ENCODE data around the gene FAM25G. TPM values are rescaled to one million over a fixed set of nuclear protein-coding genes. Genes with fewer than 3 reads are reported as not detected.

FAM25G gene
- total and polyA plus RNA-seq, 2 donors (not counting 3 experiments of a cell fraction or from before 2014, with no cell fraction given): not detected

- Histone ChIP-seq H3K27me3 (ENCODE audit: control insufficient read depth in 2 of 2, insufficient read depth in 2 of 2, low read length in 2 of 2) (no peaks in the 10 kb centered on the region), H3K79me2 (ENCODE audit: control insufficient read depth, insufficient read depth, low read length) (no peaks in the 10 kb centered on the region), H3K9me1 (replicated peaks; ENCODE audit: control insufficient read depth, extremely low read depth, insufficient read depth, low read length) (no peaks in the 10 kb centered on the region), H3K9ac (replicated peaks; ENCODE audit: extremely low read depth, insufficient read depth, low read length) (no peak overlapping the region), H3K4me3 (replicated peaks in 1 of 3; ENCODE audit: insufficient read depth in 1 of 3, low read depth in 1 of 3, low read length in 3 of 3) (no peak overlapping the region), H3K27ac (ENCODE audit: insufficient read depth, low read depth, low read length) (no peak overlapping the region), H3K36me3 (ENCODE audit: control insufficient read depth in 2 of 2, extremely low read depth in 1 of 2, insufficient read depth in 2 of 2, low read length in 2 of 2) (no peaks in the 10 kb centered on the region), H2AFZ (ENCODE audit: low read depth, low read length) (no peak overlapping the region), H3K9me3 (replicated peaks; ENCODE audit: control insufficient read depth, insufficient read depth, low read length) (no peaks in the 10 kb centered on the region), H3K4me2 (ENCODE audit: insufficient read depth, low read length) (no peak overlapping the region), H4K20me1 (replicated peaks; ENCODE audit: control insufficient read depth, extremely low read depth, insufficient read depth, low read length) (no peaks in the 10 kb centered on the region), H3K4me1 (ENCODE audit: control insufficient read depth, extremely low read depth, insufficient read depth, low read length) (no peaks in the 10 kb centered on the region)
- FAIRE-seq (no peak), DNase-seq (ENCODE audit: low read depth, low spot score) (no peak)
- CTCF ChIA-PET: no interaction called here
- intact Hi-C loops (cut with micrococcal nuclease): no loop called here
- BruUV-seq (replicated peaks): no TSS peak
- TF ChIP-seq MAX (IDR thresholded peaks at IDR 0.05; ENCODE audit: insufficient read depth, insufficient read length) (no peak), GATA2 (IDR thresholded peaks at IDR 0.05; ENCODE audit: insufficient read depth, insufficient read length, low read depth, low read length) (no peak), EZH2 (IDR thresholded peaks at IDR 0.05; ENCODE audit: borderline replicate concordance, low read depth, low read length, severe bottlenecking) (no peak), POLR2A (IDR thresholded peaks at IDR 0.05; ENCODE audit: low read depth, low read length) (no peak), POLR2AphosphoS5 (IDR thresholded peaks at IDR 0.05; ENCODE audit: insufficient read depth, low read depth, low read length) (no peak), FOS (IDR thresholded peaks at IDR 0.05; ENCODE audit: borderline replicate concordance, insufficient read depth, low read length) (no peak), JUN (IDR thresholded peaks at IDR 0.05; ENCODE audit: borderline replicate concordance, insufficient read depth, insufficient read length, low read depth) (no peak), MYC (IDR thresholded peaks at IDR 0.05; ENCODE audit: low read depth, low read length) (no peak)
- TF ChIP-seq, protein P1, sequence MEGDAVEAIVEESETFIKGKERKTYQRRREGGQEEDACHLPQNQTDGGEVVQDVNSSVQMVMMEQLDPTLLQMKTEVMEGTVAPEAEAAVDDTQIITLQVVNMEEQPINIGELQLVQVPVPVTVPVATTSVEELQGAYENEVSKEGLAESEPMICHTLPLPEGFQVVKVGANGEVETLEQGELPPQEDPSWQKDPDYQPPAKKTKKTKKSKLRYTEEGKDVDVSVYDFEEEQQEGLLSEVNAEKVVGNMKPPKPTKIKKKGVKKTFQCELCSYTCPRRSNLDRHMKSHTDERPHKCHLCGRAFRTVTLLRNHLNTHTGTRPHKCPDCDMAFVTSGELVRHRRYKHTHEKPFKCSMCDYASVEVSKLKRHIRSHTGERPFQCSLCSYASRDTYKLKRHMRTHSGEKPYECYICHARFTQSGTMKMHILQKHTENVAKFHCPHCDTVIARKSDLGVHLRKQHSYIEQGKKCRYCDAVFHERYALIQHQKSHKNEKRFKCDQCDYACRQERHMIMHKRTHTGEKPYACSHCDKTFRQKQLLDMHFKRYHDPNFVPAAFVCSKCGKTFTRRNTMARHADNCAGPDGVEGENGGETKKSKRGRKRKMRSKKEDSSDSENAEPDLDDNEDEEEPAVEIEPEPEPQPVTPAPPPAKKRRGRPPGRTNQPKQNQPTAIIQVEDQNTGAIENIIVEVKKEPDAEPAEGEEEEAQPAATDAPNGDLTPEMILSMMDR (IDR thresholded peaks at IDR 0.05; ENCODE audit: extremely low read depth in 1 of 2, insufficient read depth in 1 of 2, low read depth in 1 of 2, low read length in 2 of 2): no peak
- dilution Hi-C loops (cut with MboI; ENCODE audit: extremely low pct_ligation_motif_present, low sequenced_read_pairs): no loop called here
- POLR2A ChIA-PET: no interaction called here
Observed at GRCh38 chr10:47456794-47457527, 34.5 kb downstream of the FAM25G start.
